Tibial nerve (tissue), 4 donors: ENCODE measurements around the gene SELENOF. TPM values are rescaled to one million over a fixed set of nuclear protein-coding genes. Genes with fewer than 3 reads are reported as not detected.

Experiments used
- DNase-seq, 2 donors: peaks; one replicate each; pipeline ENCODE4 v3.0.0-alpha.2; 2019; ENCODE audit warnings: low spot score in 2 of 2
- H3K27ac ChIP-seq, 4 donors: fragments of 200-600 bp; sonication (generic) in 3 of 4; one replicate each; pipeline ENCODE4 v1.5.1; 2017 to 2019; ENCODE audit warnings: mild to moderate bottlenecking in 1 of 4
- H3K27me3 ChIP-seq, 2 donors: fragments of 200-600 bp; sonication (generic) in 1 of 2; one replicate each; pipeline versions ENCODE4 v1.5.1 to v1.6.0; 2017 to 2019
- H3K36me3 ChIP-seq, 3 donors: fragments of 200-600 bp; sonication (generic); one replicate each; pipeline ENCODE4 v1.5.1; 2018 to 2019
- H3K4me1 ChIP-seq, 4 donors: fragments of 200-600 bp; sonication (generic) in 3 of 4; one replicate each; pipeline ENCODE4 v1.5.1; 2017 to 2019
- H3K4me3 ChIP-seq, 4 donors: fragments of 200-600 bp; sonication (generic) in 3 of 4; one replicate each; pipeline ENCODE4 v1.5.1; 2017 to 2019; ENCODE audit warnings: mild to moderate bottlenecking in 1 of 4, moderate library complexity in 1 of 4
- H3K9me3 ChIP-seq, 4 donors: fragments of 200-600 bp; sonication (generic) in 3 of 4; one replicate each; pipeline ENCODE4 v1.5.1; 2017 to 2019
- EP300 ChIP-seq, 2 donors: sonication (generic); formaldehyde crosslinking; IDR thresholded peaks; one replicate each; pipeline ENCODE4 v1.6.1; 2017; ENCODE audit warnings: antibody characterized with exemption in 2 of 2, mild to moderate bottlenecking in 1 of 2
- POLR2A ChIP-seq, 2 donors: fragments of 450-650 bp; IDR thresholded peaks; one replicate each; pipeline ENCODE4 v1.6.1; 2017; ENCODE audit warnings: antibody characterized with exemption in 2 of 2, mild to moderate bottlenecking in 2 of 2, moderate library complexity in 2 of 2
- WGBS, 2 donors: methylation state at CpG; one replicate each; pipeline ENCODE4 v1.1.5; 2018; 5-methylcytosine and 5-hydroxymethylcytosine counted together
- total RNA-seq, 4 donors: library from RNA; depleted of rRNA; stranded (reverse); fragments of >200 nt; gene quantifications; one replicate each; pipeline ENCODE4 v1.1.0, GENCODE V29; 2016
- TF ChIP-seq, protein P1 (sequence below), 5 experiments: fragments of 200-600 bp in 3 of 5; fragments of 450-650 bp in 2 of 5; sonication (generic) in 3 of 5; IDR thresholded peaks; one replicate each; pipeline ENCODE4 v1.5.1; 2016 to 2019; ENCODE audit warnings: antibody characterized with exemption in 5 of 5, mild to moderate bottlenecking in 3 of 5, moderate library complexity in 2 of 5

SELENOF gene
- total RNA-seq, 4 donors from 2014 or later = 78.0 to 123 (median 92.3) TPM

GRCh38 chr1:86854352-86854751 is 59.6 kb downstream of the SELENOF start:
- Histone ChIP-seq H3K4me3 (no peak overlapping the region), H3K27ac (no peak overlapping the region), H3K9me3 (no peaks in the 10 kb centered on the region), H3K4me1 (no peaks in the 10 kb centered on the region), H3K36me3 (no peaks in the 10 kb centered on the region), H3K27me3 (no peaks in the 10 kb centered on the region)
- TF ChIP-seq, protein P1, sequence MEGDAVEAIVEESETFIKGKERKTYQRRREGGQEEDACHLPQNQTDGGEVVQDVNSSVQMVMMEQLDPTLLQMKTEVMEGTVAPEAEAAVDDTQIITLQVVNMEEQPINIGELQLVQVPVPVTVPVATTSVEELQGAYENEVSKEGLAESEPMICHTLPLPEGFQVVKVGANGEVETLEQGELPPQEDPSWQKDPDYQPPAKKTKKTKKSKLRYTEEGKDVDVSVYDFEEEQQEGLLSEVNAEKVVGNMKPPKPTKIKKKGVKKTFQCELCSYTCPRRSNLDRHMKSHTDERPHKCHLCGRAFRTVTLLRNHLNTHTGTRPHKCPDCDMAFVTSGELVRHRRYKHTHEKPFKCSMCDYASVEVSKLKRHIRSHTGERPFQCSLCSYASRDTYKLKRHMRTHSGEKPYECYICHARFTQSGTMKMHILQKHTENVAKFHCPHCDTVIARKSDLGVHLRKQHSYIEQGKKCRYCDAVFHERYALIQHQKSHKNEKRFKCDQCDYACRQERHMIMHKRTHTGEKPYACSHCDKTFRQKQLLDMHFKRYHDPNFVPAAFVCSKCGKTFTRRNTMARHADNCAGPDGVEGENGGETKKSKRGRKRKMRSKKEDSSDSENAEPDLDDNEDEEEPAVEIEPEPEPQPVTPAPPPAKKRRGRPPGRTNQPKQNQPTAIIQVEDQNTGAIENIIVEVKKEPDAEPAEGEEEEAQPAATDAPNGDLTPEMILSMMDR (IDR thresholded peaks at IDR 0.05) = no peak
- TF ChIP-seq POLR2A (IDR thresholded peaks at IDR 0.05) = no peak
- no peak for TF ChIP-seq EP300 (IDR thresholded peaks at IDR 0.05)
- no peak for DNase-seq
- WGBS, 2 donors = 94 to 97% methylated on average over 3 of the region's 3 CpGs

DNA sequence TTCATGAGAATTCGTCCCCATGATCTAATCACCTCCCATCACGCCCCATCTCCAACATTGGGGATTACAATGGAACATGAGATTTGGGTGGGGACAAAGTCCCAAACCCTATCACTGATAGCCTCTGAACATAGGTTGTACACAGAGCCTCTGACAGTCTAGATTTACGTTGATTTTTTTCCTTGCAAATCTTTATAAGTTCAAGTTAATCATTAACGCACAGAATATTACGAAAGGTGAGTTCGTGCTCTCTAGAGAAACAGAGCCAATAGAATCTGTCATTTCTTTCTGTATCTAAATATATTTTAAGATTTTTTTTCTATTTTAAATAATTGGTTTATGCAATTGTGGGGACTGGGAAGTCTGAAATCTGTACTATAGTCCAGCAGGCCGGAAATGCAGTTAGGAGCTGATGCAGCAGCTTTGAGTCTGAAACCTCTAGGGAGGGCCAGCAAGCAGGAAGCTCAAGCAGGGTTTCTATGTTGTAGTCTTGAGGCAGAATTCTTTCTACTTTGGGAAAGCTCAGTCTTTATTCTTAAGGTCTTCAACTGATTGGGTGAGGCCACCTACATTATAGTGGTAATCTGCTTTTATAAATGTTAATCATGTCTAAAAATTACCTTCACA is 61.0 kb downstream of the SELENOF start:
- TF ChIP-seq, protein P1 (IDR thresholded peaks at IDR 0.05) = no peak
- TF ChIP-seq EP300 (IDR thresholded peaks at IDR 0.05) (no peak), POLR2A (IDR thresholded peaks at IDR 0.05) (no peak)
- H3K4me3 ChIP-seq = no peak overlapping the region
- no peaks in the 10 kb centered on the region for H3K4me1 ChIP-seq
- H3K36me3 ChIP-seq = no peaks in the 10 kb centered on the region
- H3K27me3 ChIP-seq = no peaks in the 10 kb centered on the region
- no peak overlapping the region for H3K27ac ChIP-seq
- no peaks in the 10 kb centered on the region for H3K9me3 ChIP-seq
- DNase-seq = no peak
- 90 to 92% methylated on average over 7 of the region's 7 CpGs for WGBS, 2 donors

DNA sequence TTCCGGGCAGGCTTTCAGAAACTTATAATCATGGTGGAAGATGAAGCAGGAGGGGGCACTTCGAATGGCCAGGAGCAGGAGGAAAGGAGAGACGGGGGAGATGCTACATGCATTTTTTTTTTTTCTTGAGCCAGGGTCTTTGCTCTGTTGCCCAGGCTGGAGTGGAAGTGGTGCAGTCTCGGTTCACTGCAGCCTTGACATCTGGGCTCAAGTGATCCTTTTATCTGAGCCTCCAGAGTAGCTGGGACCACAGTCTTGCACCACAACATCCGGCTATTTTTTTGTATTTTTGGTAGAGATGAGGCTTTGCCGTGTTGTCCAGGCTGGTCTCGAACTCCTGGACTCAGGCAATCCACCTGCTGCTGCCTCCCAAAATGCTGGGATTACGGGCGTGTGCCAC is 61.6 kb downstream of the SELENOF start:
- Histone ChIP-seq H3K27me3 (no peaks in the 10 kb centered on the region), H3K9me3 (no peaks in the 10 kb centered on the region), H3K27ac (no peak overlapping the region), H3K4me3 (no peak overlapping the region), H3K4me1 (no peaks in the 10 kb centered on the region), H3K36me3 (no peaks in the 10 kb centered on the region)
- 91 to 92% methylated on average over 9 of the region's 9 CpGs for WGBS, 2 donors
- TF ChIP-seq, protein P1 (IDR thresholded peaks at IDR 0.05) = no peak
- TF ChIP-seq EP300 (IDR thresholded peaks at IDR 0.05) (no peak), POLR2A (IDR thresholded peaks at IDR 0.05) (no peak)
- DNase-seq = no peak

GRCh38 chr1:86849756-86850155 is 64.2 kb downstream of the SELENOF start:
- Histone ChIP-seq H3K9me3 (no peaks in the 10 kb centered on the region), H3K27ac (no peak overlapping the region), H3K4me3 (no peak overlapping the region), H3K4me1 (no peaks in the 10 kb centered on the region), H3K36me3 (no peaks in the 10 kb centered on the region), H3K27me3 (no peaks in the 10 kb centered on the region)
- no peak for DNase-seq
- 90 to 91% methylated on average over 3 of the region's 3 CpGs for WGBS, 2 donors
- TF ChIP-seq EP300 (IDR thresholded peaks at IDR 0.05) (no peak), POLR2A (IDR thresholded peaks at IDR 0.05) (no peak)
- TF ChIP-seq, protein P1 (IDR thresholded peaks at IDR 0.05) = no peak

DNA sequence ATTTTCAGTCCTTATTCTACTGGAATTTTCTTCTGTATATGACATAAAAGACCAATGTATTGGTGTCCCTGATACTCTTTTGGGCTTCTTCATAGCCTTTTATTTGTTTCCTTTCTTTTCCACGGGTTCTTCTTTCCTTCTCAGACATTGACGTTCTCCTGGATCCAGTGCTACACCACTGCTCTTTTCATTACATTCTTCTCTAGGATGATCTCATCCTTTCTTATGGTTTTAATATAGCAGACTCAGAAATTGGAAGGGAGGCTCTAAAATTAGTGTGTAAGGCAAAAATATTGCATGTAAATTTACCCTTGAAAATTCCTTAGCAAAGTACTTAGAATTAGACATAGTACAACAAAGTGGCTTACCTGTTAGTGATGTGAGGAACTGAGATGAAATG is 65.3 kb downstream of the SELENOF start:
- Histone ChIP-seq H3K4me1 (no peaks in the 10 kb centered on the region), H3K9me3 (no peaks in the 10 kb centered on the region), H3K36me3 (no peaks in the 10 kb centered on the region), H3K27ac (no peak overlapping the region), H3K4me3 (no peak overlapping the region), H3K27me3 (no peaks in the 10 kb centered on the region)
- no peak for DNase-seq
- TF ChIP-seq POLR2A (IDR thresholded peaks at IDR 0.05) (no peak), EP300 (IDR thresholded peaks at IDR 0.05) (no peak)
- TF ChIP-seq, protein P1 (IDR thresholded peaks at IDR 0.05) = no peak
- 73 to 84% methylated on average over 2 of the region's 2 CpGs for WGBS, 2 donors
